NCI-H748 (cell line): ENCODE results near the gene NHLRC3.

Experiments used
- DNase-seq: peaks from one replicate; lab custom pipeline; 2025; ENCODE audit not compliant: unreplicated experiment; lab: John Stamatoyannopoulos, UW

The NHLRC3 gene, protein sequence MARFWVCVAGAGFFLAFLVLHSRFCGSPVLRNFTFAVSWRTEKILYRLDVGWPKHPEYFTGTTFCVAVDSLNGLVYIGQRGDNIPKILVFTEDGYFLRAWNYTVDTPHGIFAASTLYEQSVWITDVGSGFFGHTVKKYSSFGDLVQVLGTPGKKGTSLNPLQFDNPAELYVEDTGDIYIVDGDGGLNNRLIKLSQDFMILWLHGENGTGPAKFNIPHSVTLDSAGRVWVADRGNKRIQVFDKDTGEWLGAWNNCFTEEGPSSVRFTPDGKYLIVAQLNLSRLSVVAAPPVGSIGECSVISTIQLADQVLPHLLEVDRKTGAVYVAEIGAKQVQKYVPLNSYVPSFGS

DNA sequence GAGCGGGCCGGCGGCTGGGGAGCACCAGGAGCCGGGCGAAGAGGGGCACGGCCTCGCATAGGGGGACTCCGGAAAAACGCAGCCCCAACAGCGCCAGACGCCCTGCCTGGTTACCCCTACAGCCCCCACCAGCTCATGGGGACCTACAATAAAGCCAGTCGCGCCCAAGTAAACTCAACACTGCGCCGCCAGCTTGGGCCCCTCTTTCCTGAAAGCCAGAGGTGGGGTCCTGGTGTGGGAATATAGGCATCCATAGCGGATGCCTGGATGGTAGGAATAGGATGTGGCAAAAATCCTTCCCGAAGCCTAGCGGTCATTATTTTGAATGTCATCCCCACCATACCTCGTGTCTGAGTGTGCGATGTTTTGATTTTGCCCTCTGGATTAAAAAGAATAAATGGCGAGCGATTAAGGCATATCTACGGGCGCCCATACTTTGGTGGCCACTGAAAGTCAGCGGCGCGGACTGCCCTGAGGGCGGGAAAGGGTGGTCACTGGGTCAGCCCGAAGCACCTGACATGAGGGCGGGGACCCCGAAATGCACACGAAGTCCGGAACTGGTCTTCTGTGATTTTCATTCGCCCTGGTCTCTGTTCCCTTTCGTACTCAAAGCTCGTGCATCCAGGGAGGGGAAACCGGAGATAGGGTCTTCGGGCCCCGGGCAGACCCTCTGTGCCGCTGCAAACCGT, at the start of gene NHLRC3, which contains the start of gene PROSER1:
Gene NHLRC3, plus strand, starts transcription at position 577 of the 689 bp plus-strand sequence. CDS start 184 bp downstream, outside the sequence.
Gene PROSER1, minus strand, starts transcription at position 210 of the 689 bp plus-strand sequence. CDS start 847 bp downstream, outside the sequence.
- DNase-seq = peak; percentile 92

DNA sequence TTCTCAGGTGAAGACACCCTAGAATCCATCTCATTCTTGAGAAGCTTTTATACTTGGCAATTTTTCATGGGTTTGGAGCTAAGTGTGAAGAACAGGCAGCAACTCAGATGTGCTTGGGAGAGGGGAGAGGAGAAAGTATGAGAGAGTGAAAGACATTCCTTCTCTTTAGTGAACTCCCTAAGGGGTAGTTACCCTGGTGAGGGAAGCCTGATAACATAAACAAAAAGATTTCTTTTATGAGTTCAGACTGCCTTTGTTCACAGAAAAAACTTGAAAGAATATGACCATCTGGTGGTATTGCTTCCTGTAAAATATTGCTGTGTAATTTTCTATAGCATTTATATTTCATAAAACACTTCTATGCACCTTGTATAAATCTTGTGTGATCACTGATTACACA, 47.6 kb upstream of the NHLRC3 start, which contains the start of gene STOML3:
Gene STOML3, minus strand, starts transcription at position 139 of the 400 bp plus-strand sequence. Its CDS starts 110 bp downstream, at position 29.
- DNase-seq = no peak

DNA sequence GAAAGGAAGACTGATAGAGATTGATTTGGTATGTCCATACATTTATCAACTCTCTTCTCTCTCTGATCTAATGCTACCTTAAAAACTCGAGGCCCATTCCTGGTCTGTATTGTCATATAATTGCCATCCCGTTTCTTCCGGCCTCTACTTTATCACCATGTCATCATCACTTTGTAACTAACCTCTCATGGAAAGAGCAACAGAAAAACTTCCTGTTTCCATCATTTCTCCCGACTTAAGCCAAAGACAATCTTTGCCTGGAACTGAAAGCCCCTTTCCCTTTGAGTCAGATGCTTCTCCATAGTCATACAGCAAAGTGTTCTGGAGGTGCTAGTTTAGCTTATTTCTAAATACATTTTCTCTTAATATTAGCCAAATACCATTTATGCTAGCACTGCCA, 44.9 kb upstream of the NHLRC3 start:
- no peak for DNase-seq

DNA sequence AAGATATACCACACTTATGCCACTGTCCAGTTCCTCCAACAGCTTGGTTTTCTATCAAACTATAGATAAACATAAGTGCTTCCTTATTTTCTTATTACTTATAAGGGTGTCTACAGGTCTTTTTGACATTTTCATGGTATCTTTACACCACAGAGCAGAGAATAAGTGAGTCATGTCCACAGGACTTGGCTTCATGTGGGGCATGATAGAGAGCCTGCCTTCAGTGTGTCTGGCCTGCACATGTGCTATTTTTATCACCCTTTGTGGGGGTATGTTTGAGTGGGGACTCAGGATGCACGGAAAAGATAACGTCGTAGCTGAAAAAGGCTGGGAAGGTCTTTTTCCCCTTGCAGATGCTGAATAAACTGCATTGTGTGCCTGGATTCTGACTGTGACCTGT, 39.5 kb upstream of the NHLRC3 start:
- no peak for DNase-seq

DNA sequence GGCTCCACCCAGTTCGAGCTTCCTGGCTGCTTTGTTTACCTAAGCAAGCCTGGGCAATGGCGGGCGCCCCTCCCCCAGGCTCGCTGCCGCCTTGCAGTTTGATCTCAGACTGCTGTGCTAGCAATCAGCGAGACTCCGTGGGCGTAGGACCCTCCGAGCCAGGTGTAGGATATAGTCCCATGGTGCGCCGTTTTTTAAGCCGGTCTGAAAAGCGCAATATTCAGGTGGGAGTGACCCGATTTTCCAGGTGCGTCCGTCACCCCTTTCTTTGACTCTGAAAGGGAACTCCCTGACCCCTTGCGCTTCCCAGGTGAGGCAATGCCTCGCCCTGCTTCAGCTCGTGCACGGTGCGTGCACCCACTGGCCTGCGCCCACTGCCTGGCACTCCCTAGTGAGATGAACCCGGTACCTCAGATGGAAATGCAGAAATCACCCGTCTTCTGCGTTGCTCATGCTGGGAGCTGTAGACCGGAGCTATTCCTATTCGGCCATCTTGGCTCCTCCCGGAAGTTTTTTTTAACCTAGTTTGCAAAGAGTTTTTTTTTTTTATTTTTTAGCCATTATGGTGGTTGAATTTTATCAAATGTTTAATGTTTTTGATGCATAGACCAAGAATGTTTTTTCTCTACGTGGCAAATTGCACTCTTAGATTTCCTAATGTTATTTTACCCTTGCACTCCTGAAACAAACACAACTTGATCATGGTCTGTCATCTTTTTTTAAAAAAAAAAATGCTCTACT, 31.7 kb upstream of the NHLRC3 start:
- DNase-seq = peak; percentile 28

DNA sequence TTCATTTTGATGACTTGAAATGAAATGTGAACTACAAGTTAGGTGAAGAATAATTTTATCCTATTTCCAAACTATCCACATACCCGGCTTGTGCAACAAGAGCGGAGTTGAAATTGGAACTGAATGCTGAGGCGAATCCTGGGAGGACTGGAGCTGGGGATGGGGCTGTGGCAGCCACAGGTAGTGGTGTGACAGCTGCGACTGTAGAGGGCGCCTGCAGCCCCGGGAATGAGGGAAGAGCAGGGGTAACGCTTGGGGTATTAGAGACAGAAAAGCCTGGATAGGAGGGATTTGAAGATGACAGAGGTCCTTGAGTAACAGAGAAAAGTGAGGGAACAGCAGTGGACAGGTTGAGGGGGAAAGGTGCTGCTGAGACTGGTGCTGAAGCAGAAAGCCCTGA, 25.6 kb upstream of the NHLRC3 start:
- peak; percentile 7 for DNase-seq

DNA sequence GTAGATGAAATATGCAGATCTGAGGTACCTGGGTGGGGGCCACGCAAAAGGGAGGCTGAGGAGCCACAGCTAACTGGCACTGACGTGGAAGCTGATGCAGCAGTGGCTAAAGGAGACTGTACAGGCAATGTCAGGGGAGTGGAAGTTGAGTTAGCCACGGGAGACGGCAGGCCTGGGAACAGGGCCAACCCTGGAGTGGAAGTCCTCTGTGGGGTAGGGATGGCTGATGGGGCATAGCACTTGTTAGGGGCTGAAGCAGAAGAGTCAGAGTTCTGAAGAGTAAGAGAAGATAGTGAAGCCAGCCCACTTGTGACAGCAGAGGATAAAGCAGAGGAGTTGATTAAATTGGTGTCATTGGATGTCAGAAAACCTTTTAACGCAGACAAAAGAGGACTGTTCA, 24.8 kb upstream of the NHLRC3 start:
- no peak for DNase-seq

DNA sequence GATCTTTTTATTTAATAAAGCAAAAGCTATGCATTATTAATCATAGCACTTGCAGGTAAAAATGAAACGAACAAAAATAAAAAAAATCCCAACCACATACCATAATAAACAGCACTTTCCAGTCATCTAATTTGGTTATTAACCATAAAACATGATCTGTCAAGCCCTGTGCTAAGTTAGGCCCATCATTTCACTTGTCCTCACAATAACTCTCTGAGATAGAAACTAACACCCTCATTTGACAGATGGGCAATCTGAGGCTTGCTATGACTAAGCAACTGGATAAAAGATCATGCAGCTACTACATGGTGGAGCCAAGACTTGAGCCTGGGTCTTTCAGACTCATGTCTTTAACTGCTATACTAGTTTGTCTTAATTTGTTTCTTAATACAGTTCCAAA, 22.2 kb upstream of the NHLRC3 start:
- DNase-seq = no peak

DNA sequence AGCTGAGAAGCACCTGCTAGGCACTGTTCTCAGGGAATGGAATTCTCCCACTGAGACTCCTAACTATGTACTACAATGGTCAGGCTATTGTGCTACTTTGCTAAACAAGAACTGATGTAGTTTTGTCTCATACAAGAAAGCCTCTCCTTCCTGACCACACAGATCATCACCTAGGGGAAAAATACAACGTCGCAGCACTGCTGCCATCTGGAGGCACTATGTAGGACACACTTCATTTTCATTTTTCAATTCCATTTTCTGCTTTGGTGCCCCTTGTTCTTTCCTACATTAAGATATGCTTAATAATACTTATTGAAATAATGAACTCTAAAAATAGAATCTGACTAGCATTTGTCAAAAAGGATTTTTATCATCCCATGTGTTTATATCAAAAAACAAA, 21.5 kb upstream of the NHLRC3 start:
- DNase-seq = peak; percentile 56

DNA sequence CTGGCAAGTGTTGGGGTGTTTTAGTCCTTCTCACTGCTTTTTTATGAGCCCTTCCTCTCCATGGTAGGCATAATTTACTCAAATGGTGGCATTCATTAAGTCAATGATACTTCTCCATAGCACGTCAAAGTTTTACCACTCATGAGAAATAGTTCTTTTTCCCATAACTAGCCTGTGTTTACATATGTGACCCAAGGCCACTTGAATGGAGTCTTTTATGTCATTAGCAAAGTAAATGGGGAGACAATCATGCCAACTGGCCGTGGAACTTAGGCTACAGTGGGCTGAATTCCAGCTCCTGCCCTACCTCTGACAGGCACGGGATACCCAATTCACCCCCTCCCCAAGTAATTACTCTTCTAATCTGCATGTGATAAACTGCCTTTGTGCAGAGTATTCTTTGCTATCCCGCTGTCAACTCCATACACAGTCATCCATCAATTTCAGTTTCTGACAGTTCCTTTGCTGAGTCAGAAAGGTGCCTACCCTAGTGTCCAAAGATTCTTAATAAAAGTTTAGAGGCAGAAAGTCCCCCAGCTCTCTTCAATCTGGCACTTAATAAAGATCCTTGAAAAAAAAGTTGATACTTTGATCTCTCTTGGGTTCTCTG, 17.3 kb upstream of the NHLRC3 start:
- DNase-seq = no peak

DNA sequence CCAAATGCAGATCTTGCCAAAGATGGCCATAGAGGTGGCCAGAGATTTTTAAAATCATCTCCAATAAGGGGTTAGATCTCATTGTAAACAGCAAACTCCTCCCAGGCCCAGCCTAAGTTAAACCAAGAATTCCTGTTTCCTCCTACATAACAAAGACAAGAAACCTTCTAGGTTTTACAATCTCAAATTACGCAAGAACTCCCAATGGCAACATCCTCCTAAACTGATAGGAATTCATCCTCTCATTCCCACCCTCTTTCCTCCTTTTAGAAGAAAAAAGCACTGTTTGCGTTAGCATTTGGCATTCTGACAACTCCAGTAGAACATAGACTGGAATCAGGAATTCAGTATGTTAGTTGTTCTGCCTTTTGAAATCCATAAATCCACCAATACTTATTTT, 14.9 kb upstream of the NHLRC3 start:
- DNase-seq = no peak

DNA sequence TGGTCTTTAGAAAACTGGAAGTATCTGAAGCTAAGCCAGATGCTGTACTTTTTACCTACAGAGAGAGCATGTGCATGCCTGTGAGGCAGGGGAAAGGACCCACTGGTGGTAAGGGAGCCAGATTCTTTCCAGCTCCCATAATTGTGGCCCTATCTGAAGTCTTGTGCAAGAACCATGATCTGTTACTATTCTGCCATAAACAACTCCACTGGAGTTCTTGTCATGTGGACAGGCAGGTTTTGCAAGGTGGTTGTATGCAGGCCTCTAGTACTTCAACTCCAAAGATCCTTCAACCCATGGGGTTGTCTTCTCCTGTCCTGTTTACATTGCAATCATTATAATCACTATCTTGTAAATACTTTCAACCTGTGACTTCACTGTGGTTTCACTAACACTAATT, 14.5 kb upstream of the NHLRC3 start:
- peak; percentile 16 for DNase-seq

DNA sequence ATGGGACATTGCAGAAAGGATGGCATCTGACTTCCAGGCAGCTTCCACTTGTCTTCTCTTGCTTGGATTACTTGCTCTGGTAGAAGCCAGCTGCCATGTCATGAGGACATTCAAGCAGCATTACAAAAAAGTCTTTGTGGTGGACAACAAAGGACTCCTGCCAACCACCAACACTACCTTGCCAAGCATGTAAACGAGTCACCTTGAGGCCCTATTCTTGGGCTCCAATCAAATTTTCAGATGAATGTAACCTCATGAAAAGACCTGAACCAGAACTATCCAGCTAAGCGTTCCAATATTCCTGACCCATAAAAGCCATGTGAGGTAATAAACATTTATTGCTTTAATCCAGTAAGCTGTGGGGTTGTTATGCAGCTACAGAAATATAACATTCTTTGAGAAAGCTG, 12.8 kb upstream of the NHLRC3 start:
- no peak for DNase-seq

DNA sequence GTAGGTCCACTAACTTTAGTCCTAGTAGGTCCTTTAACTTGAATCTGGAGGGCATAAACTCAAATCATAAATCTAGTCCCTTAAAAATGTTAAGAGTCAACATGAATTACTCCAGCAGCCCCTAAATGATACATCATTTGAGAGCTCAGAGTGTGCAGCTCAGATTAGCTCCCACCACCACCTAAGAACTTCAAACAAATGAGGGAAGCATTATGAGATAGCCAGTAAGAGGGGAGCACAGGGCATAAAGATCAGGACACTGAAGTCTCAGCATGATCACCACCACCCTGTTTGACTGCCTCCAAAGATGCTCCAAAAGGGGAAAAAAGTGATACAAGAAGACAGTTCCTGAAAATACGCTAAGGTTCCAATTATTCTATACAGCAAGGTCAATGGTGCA, 6.1 kb upstream of the NHLRC3 start:
- DNase-seq = no peak

DNA sequence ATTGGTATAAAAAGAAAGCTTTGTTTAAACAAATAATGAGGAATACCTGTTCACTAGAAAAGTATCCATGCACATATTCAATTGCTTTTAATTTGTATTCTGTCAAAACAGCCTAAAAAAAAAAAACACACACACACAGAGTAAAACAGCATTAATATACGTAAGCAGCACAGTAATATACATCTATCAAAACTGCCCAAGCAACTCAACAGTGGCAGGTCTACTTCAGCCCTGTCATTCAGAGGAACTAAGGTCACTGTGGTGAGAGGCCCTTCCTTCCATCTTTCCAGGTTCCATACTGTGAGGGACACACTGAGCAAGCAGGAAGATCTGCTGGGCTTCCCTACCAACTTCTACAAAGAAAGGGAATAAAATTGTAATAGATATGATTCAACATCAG, 4.2 kb upstream of the NHLRC3 start:
- no peak for DNase-seq

DNA sequence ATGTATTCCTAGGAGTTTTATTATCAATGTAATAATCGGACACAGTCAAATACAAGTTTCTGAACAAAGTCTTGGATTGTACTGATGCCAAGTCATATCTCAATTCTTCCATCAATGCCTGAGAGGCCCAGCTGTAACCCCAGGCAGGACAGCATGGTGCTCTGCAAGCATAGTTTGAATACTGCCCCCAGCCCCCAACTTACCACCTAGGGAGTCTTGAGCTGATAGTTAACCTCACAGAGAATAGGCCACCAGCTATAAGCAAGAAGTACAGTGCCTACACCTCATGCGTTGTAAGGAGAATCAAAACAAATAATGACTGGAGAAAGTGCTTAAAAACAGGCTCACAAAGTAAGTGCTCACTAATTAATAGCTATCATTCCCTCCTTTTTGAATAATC, 3.1 kb upstream of the NHLRC3 start:
- no peak for DNase-seq

DNA sequence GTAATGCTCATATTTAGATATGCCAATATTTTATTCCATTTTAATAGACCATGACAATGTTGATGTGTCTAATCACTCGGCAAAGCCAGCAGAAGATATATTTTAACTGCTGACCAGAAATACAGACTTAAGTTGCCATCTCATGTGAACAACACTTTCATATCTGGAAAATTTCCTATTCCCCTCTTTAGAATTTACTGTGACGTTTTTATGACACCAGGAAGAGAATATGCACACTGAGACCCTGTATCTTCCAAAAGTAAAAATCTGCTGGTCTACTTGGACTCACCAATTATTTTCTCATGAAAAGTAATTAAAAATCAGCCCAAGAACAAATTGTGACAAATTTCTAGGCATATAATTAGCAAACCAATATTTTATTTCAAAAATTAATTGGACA, 2.5 kb upstream of the NHLRC3 start:
- DNase-seq = no peak

DNA sequence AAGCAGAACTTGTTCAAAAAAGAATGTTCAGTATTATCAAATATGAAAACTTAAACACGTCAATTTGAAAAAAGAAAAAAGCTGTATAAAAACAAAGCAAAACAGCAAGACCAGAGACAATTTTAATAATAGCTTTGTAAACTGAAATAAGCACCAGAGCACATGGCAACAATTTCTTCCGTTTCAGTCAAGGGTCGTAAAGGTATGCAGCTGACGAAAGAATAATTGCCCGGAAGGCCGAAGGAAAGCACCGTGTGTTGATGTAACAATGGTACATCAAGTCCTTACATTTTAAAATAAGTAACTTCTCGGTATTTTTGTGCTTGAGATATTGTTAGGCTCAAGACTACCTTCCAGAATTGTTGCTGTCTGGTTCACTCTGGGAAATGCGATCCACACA, 2.0 kb upstream of the NHLRC3 start:
- DNase-seq = peak; percentile 39

DNA sequence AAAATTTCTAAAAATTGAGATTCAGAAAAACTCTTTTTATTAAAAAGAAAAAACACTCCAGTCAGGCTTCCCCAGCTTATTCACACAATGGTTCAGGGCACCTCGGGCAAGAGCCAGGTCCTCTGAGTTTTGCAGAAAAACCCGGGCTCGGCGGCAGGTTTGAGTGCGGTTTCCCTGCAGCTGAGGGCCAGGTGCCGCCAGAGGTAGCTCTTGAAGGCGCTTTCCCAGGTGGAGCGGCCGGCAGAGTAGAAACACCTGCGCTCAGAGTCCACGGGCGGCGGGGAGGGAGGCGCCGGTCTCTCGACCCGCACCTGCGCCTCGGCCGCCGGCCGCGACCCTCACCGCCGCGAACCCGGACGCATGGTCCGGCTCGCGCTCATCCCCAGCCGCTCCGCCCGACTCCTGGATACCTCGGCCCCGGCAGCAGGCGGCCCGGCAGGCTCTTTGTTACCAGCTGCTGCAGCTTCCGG, 811 bp upstream of the NHLRC3 start:
- DNase-seq = peak; percentile 91

DNA sequence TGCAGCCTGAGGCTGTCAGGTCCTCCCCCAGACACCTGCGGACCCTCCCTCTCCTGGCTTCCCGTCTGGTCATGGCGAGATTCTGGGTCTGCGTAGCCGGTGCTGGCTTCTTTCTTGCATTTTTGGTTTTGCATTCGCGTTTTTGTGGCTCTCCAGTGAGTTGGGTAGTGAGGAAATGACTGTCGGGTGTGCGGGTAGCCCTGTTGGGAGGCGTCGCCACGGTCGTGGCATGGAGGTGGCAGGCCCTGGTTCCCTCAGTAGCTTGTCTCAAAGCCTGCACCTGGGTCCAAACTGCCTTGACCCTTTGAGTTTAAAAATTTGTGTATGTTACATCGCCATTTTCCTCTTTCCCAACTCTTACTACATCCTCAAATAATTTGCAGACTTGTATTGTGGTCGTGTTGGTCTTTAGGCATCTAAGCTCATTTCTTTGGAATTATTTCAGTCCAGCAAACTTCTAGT, 344 bp downstream of the NHLRC3 start:
- DNase-seq = peak; percentile 79

DNA sequence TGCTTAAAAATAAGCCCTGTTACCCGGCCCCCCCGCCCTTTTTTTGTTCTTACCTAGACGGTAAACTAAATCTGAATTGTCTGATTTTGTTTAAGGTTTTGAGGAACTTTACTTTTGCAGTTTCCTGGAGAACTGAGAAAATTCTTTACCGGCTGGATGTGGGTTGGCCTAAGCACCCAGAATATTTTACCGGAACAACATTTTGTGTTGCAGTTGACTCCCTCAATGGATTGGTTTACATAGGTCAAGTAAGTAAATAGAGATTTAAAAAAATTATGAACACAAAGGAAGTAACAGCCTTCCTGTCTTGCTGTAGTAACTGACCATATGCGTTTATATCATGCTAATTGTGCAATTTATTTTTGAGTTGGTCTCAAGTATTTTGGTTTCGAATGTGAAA, 785 bp downstream of the NHLRC3 start:
- peak; percentile 23 for DNase-seq
